Thyroid gland (tissue), 4 donors: ENCODE measurements around the gene KLF11.

Source experiments
- CTCF ChIP-seq, 6 experiments: fragments of 200-600 bp in 3 of 6; fragments of 450-650 bp in 3 of 6; sonication (generic) in 3 of 6; IDR thresholded peaks; one replicate each; pipeline ENCODE4 v1.5.1; 2016 to 2019; ENCODE audit warnings: antibody characterized with exemption in 6 of 6, mild to moderate bottlenecking in 2 of 6, inconsistent platforms in 1 of 6, moderate library complexity in 1 of 6
- POLR2A ChIP-seq, 2 donors: fragments of 450-650 bp; IDR thresholded peaks; one replicate each; pipeline ENCODE4 v1.6.1; 2017; ENCODE audit warnings: antibody characterized with exemption in 2 of 2, mild to moderate bottlenecking in 2 of 2, moderate library complexity in 1 of 2

GRCh38 chr2:10073706-10074105 lies 30.4 kb downstream of the KLF11 start:
- no peak for TF ChIP-seq CTCF (IDR thresholded peaks at IDR 0.05)
- TF ChIP-seq POLR2A (IDR thresholded peaks at IDR 0.05): no peak
